HG03469 (cell line): ENCODE data around the gene GPR61.

Experiments
- ATAC-seq: cut with Tn5 transposase; IDR thresholded peaks from one replicate; pipeline ENCODE4 v1.9.1; 2021; ENCODE audit warnings: mild to moderate bottlenecking, moderate library complexity, moderate number of reproducible peaks; ENCODE audit not compliant: unreplicated experiment

The GPR61 gene

GRCh38 chr1:109567877-109568672 is 28.4 kb downstream of the GPR61 start:
- no peak for ATAC-seq

GRCh38 chr1:109569323-109569722 is 29.7 kb downstream of the GPR61 start:
- no peak for ATAC-seq

GRCh38 chr1:109570414-109570813 is 30.7 kb downstream of the GPR61 start:
- no peak for ATAC-seq

GRCh38 chr1:109573785-109574184 is 34.1 kb downstream of the GPR61 start:
- no peak for ATAC-seq

- no peak for ATAC-seq
Observed at GRCh38 chr1:109578947-109579443, 39.3 kb downstream of the GPR61 start.

GRCh38 chr1:109579491-109579890 is 39.8 kb downstream of the GPR61 start:
- ATAC-seq, result no peak

- ATAC-seq, result no peak
Observed at GRCh38 chr1:109582021-109582420, 42.3 kb downstream of the GPR61 start.

- ATAC-seq, result no peak
Observed at GRCh38 chr1:109584766-109585165, 45.1 kb downstream of the GPR61 start.

GRCh38 chr1:109586055-109586454 is 46.4 kb downstream of the GPR61 start:
- no peak for ATAC-seq

- ATAC-seq, result no peak
Observed at GRCh38 chr1:109589177-109589576, 49.5 kb downstream of the GPR61 start.

GRCh38 chr1:109589679-109590078 is 50.0 kb downstream of the GPR61 start:
- ATAC-seq, result no peak

GRCh38 chr1:109592916-109593315 is 53.2 kb downstream of the GPR61 start:
- ATAC-seq, result no peak

- no peak for ATAC-seq
Observed at GRCh38 chr1:109595531-109595930, 55.9 kb downstream of the GPR61 start.
